22Rv1 (cell line): ENCODE data around the gene LRRC58.

ENCODE experiments used
- H3K27ac ChIP-seq: fragments of 450-650 bp; 2 replicates; pipeline ENCODE4 v1.5.1; 2017
- ZFX ChIP-seq: fragments of 450-650 bp; IDR thresholded peaks from 2 replicates; pipeline ENCODE4 v1.6.1; 2017; ENCODE audit warnings: antibody characterized with exemption, borderline replicate concordance
- TF ChIP-seq, protein P1 (sequence below): fragments of 450-650 bp; IDR thresholded peaks from 2 replicates; pipeline ENCODE4 v1.5.1; 2017; ENCODE audit warnings: mild to moderate bottlenecking

The LRRC58 gene

DNA sequence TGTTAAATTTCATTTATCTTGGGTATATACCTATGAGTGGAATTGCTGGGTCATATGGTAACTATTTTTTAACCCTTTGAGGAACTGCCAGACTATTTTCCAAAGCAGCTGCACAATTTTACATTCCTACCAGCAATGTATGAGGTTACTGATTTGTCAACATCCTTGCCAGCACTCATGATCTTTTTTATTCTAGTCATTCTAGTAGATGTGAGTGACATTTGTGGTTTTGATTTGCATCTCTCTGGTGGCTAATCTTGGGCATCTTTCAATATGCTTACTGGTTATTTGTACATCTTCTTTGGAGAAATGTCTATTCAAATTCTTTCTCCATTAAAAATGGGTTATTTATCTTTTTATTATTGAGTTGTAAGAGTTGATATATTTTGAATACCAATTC is 21.3 kb upstream of the LRRC58 start:
- H3K27ac ChIP-seq = no peak overlapping the region
- TF ChIP-seq, protein P1, sequence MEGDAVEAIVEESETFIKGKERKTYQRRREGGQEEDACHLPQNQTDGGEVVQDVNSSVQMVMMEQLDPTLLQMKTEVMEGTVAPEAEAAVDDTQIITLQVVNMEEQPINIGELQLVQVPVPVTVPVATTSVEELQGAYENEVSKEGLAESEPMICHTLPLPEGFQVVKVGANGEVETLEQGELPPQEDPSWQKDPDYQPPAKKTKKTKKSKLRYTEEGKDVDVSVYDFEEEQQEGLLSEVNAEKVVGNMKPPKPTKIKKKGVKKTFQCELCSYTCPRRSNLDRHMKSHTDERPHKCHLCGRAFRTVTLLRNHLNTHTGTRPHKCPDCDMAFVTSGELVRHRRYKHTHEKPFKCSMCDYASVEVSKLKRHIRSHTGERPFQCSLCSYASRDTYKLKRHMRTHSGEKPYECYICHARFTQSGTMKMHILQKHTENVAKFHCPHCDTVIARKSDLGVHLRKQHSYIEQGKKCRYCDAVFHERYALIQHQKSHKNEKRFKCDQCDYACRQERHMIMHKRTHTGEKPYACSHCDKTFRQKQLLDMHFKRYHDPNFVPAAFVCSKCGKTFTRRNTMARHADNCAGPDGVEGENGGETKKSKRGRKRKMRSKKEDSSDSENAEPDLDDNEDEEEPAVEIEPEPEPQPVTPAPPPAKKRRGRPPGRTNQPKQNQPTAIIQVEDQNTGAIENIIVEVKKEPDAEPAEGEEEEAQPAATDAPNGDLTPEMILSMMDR = no peak
- TF ChIP-seq ZFX = no peak

DNA sequence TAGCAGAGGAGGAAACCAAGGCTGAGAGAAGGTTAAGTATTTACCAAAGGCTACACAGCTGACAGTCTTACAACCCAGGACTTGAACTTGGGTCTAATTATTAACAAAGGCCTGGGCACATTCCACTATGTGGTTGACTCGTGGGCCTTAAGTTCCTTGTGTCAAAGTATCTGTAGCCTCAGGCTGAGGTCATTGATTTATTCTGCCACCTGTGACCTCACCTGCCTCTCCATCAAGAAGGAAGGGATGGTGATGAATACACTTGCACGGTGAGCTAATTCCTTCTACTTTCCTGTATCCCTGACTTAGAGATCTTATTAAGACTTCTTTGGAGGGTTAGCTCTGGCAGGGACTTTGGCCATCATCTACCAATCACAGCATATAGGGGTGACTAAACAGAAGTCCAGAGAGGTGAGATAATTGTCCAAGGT is 19.9 kb upstream of the LRRC58 start:
- no peak overlapping the region for H3K27ac ChIP-seq
- TF ChIP-seq, protein P1 = no peak
- TF ChIP-seq ZFX = no peak

DNA sequence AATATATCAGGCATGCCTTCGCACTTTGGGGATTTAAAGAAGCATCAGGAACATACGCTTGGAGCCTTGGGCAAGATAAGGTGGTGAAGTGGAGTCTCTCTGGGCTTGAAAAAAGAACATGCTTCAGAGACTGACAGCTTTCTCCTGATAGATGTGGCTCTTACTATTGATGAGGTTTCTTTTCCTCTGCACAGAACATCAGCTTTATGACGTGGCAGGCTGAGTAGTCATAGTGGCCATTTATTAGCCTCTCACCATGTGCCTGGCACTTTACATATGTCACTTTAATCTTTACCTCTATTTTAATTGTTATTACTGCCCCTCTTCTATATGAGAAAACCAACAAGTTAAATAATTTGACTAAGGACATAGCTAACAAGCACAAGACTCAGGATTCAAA is 19.0 kb upstream of the LRRC58 start:
- TF ChIP-seq, protein P1 = no peak
- TF ChIP-seq ZFX = no peak
- no peak overlapping the region for H3K27ac ChIP-seq

DNA sequence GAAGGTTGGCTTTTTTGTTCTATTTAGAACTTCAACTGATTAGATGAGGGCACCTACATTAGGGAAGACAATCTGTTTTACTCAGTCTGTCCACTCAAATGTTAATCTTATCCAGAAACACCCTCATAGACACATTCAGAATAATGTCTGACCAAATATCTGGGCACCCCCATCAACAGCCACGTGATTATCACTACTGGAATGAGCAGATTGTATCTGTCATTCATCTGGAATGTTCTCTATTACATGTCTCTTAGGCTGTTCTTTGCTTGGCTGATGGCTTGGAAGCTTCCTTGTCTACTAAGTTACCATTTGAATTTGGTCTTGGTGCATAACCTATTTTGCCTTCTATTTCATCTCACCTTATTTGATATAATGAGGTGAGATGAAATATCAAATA is 15.7 kb upstream of the LRRC58 start:
- TF ChIP-seq, protein P1 = no peak
- no peak for TF ChIP-seq ZFX

DNA sequence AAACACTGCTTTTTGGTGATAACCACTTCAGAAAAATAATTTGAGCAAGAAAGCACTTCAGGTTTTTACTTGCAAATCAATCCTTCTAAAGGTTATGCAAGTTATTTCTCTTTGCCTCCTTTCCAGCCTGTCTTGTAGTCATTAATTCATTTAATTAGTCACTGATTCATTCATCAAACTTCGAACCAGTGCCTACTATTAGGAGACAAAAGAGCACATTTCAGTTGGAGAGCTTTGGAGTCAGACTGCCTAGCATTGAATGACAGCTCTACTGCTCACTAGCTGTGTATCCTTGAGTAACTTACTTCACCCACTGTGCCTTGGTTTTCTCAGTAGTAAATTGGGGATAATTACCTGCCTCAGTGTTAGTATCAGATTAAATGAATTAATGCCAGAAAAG is 14.9 kb upstream of the LRRC58 start:
- no peak for TF ChIP-seq ZFX
- TF ChIP-seq, protein P1 = no peak
- no peak overlapping the region for H3K27ac ChIP-seq

More for the DNA sequence above, 15.7 kb upstream of the LRRC58 start:
- H3K27ac ChIP-seq = no peak overlapping the region

DNA sequence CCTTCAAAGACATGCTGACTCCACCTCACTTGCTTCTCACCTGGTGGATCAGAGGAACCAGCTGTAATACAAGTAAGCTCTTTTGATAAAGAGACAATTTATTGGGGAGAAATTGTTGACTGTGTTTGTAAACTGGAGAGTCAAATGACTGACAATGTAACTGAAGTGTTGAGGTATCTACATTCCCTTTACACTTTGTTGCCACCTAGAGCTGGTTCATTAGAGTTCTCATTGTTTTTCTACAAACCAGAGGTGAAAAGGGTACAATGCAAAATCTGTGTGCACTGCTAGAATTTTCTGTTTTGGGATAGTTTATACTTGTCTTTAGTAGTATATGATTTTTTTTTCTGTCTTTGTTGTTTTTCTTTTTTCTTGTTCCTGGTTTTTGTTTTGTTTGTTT is 8.7 kb upstream of the LRRC58 start:
- H3K27ac ChIP-seq = no peak overlapping the region
- TF ChIP-seq, protein P1 = no peak
- TF ChIP-seq ZFX = no peak

DNA sequence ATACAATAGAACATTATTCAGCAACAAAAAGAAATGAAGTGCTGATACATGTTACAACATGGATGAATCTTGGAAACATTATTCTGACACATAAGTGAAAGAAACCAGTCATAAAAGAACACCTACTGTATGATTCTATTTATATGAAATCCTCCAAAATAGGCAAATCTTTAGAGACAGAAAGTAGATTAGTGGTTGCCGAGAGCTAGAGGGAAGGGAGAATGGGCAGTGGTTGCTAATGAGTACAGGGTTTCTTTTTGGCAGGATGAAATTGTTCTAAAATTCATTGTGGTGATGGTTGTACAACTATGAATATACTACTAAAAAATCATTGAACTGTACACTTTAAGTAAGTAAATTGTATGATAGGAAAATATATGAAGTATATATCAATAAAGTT is 6.3 kb upstream of the LRRC58 start:
- no peak for TF ChIP-seq ZFX
- TF ChIP-seq, protein P1 = no peak
- no peak overlapping the region for H3K27ac ChIP-seq
